ENCODE data around the gene ERC2. TPM values are rescaled to one million over a fixed set of nuclear protein-coding genes. Genes with fewer than 3 reads are reported as not detected.

Gene ERC2
- total and polyA plus RNA-seq, 9 donors: 0.52 to 2.0 (median 0.82) TPM

DNA sequence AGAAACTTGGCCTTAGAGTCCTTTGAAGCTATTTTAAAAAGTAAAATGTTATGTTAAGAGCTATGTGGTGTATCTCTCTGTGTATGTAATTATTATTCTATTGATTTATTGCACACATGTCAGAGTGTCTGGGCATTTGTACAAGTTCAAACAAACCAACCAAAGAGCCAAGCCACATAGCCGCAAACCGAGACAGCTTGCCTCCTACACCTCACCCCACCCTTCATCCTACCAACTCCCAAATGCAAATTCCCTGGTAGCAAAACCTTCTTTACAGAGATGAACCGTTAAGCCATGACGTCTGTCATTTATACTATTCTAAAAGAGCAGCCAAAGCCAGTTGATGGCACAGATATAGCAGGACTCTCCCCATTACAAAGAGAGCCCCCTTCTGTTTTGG lies 332.3 kb downstream of the ERC2 start:
- Histone ChIP-seq H3K9me3 (replicated peaks; ENCODE audit: control insufficient read depth, low read depth, low read length) (no peaks in the 10 kb centered on the region), H3K36me3 (ENCODE audit: control insufficient read depth, insufficient read depth, low read length) (no peaks in the 10 kb centered on the region), H3K27me3 (ENCODE audit: control insufficient read depth, insufficient read depth, low read length) (no peaks in the 10 kb centered on the region), H3K4me3 (ENCODE audit: low read length) (no peak overlapping the region), H3K27ac (ENCODE audit: low read length) (no peak overlapping the region), H3K4me1 (ENCODE audit: control insufficient read depth, insufficient read depth, low read length) (no peaks in the 10 kb centered on the region)
- no peak for DNase-seq
- 58% methylated on average over 4 of the region's 4 CpGs for whole genome bisulfite sequencing (ENCODE audit: insufficient coverage)

DNA sequence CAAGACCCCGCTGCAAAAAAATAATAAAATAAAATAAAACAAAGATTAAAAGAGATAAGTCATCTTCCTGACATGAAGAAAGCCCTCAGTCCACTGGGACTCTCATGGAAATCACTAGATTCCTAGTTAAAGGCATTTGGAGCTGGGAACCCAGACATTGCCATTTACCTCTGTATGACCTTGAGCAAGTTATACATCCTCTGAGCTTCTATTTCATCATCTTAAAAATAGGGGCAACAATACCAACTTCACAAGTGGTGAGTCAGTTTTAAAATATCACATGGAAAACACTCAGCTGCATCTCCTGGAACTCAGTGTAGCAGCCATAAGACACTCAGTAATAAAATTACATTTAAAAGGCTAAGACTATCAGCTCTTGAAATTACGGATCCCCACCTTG lies 334.8 kb downstream of the ERC2 start:
- no peak overlapping the region for H3K4me3 ChIP-seq (ENCODE audit: low read length)
- WGBS (ENCODE audit: insufficient coverage): no CpG with 5 or more reads among the region's 2 CpGs
- H3K27me3 ChIP-seq (ENCODE audit: control insufficient read depth, insufficient read depth, low read length): no peaks in the 10 kb centered on the region
- no peaks in the 10 kb centered on the region for H3K36me3 ChIP-seq (ENCODE audit: control insufficient read depth, insufficient read depth, low read length)
- H3K4me1 ChIP-seq (ENCODE audit: control insufficient read depth, insufficient read depth, low read length): no peaks in the 10 kb centered on the region
- no peak overlapping the region for H3K27ac ChIP-seq (ENCODE audit: low read length)
- DNase-seq: no peak
- H3K9me3 ChIP-seq (replicated peaks; ENCODE audit: control insufficient read depth, low read depth, low read length): no peaks in the 10 kb centered on the region

DNA sequence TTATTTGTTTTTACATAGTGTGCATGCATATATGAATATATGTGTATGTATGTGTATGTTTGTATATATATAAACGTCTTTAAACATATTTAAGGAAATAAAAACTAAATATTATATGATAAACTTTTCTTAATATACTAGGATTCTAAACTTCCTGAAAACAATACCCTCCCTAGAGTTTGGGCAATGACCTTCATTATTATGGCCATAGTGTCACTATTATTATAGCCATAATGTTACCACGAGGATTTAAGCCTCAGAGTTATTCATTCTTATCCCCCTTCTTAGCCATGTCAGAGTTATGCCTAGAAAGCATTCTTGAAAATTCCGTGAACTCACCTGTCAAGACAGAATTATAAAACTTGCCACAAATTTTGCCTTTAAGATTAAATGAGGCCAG lies 335.5 kb downstream of the ERC2 start:
- no peak overlapping the region for H3K27ac ChIP-seq (ENCODE audit: low read length)
- 87% methylated on average over 2 of the region's 3 CpGs for WGBS (ENCODE audit: insufficient coverage)
- no peaks in the 10 kb centered on the region for H3K9me3 ChIP-seq (replicated peaks; ENCODE audit: control insufficient read depth, low read depth, low read length)
- H3K4me3 ChIP-seq (ENCODE audit: low read length): no peak overlapping the region
- H3K27me3 ChIP-seq (ENCODE audit: control insufficient read depth, insufficient read depth, low read length): no peaks in the 10 kb centered on the region
- H3K36me3 ChIP-seq (ENCODE audit: control insufficient read depth, insufficient read depth, low read length): no peaks in the 10 kb centered on the region
- DNase-seq: no peak
- no peaks in the 10 kb centered on the region for H3K4me1 ChIP-seq (ENCODE audit: control insufficient read depth, insufficient read depth, low read length)

DNA sequence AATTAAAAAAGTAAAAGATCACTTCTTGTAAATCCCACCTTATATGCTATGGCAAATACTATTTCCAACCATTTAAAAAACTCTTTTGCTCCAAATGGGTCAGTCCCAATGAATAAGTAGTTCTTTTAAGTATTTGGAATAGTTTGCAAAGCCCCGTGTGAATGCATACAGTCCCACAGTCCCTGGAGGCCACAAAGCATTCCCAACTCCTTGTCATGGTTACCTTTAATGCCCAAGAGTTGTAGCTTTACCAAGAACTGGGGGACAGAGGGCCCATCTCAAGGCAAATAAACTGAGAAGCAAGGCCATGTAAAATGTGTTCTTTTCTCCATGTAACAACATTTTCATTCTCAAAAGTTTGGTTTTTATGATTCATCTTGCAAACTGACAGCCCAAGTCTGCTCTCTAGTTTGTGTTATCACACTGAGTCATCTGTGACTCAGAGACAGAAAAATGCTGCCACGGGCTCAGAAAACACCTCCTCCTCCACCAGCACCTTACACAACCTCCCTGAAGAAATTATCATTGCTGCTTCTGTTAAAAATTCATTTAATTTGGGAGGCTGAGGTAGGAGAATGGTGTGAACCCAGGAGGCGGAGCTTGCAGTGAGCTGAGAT lies 336.2 kb downstream of the ERC2 start:
- Histone ChIP-seq H3K4me1 (ENCODE audit: control insufficient read depth, insufficient read depth, low read length) (no peaks in the 10 kb centered on the region), H3K4me3 (ENCODE audit: low read length) (no peak overlapping the region), H3K27ac (ENCODE audit: low read length) (no peak overlapping the region), H3K27me3 (ENCODE audit: control insufficient read depth, insufficient read depth, low read length) (no peaks in the 10 kb centered on the region), H3K36me3 (ENCODE audit: control insufficient read depth, insufficient read depth, low read length) (no peaks in the 10 kb centered on the region), H3K9me3 (replicated peaks; ENCODE audit: control insufficient read depth, low read depth, low read length) (peaks cover 3% of the 10 kb centered on the region)
- DNase-seq: no peak
- no CpG with 5 or more reads among the region's 3 CpGs for WGBS (ENCODE audit: insufficient coverage)

DNA sequence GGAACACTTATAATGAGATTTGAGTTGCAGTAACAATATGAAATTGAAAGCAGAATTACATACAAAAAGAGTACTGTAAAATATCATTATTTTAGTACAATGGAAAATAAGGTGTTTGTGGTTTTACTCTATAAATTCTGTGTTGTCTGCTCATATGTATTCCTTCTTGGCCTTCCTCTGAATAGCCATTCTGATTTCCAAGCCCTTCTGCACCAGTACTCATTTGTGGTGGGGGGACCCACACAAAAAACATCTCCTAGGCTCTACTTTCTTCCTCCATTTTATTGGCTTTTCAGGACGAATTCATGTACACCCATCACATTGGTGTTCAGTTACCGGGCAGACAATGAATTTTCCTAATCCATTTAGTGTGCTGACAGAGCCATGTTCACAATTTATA lies 338.2 kb downstream of the ERC2 start:
- 64% methylated on average over 2 of the region's 2 CpGs for WGBS (ENCODE audit: insufficient coverage)
- no peak for DNase-seq
- no peaks in the 10 kb centered on the region for H3K27me3 ChIP-seq (ENCODE audit: control insufficient read depth, insufficient read depth, low read length)

DNA sequence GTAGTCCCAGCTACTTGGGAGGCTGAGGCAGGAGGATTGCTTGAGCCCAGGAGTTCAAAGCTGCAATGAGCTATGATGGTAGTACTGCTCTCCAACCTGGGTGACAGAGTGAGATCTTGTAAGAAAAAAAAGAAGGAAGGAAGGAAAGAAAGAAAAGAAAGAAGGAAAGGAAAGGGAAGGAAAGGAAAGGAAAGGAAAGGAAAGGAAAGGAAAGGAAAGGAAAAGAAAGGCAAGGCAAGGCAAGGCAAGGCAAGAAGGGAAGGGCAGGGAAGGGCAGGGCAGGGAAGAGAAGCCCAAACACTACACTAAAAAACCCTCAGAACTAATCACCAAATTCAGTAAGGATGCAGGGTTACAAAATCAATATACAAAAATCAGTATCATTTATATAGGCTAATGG lies 341.6 kb downstream of the ERC2 start:
- H3K4me3 ChIP-seq (ENCODE audit: low read length): no peak overlapping the region
- DNase-seq: no peak
- H3K27me3 ChIP-seq (ENCODE audit: control insufficient read depth, insufficient read depth, low read length): no peaks in the 10 kb centered on the region
- peaks cover 3% of the 10 kb centered on the region for H3K9me3 ChIP-seq (replicated peaks; ENCODE audit: control insufficient read depth, low read depth, low read length)
- H3K27ac ChIP-seq (ENCODE audit: low read length): no peak overlapping the region
- peaks cover 2% of the 10 kb centered on the region for H3K4me1 ChIP-seq (ENCODE audit: control insufficient read depth, insufficient read depth, low read length)
- H3K36me3 ChIP-seq (ENCODE audit: control insufficient read depth, insufficient read depth, low read length): no peaks in the 10 kb centered on the region

More for the DNA sequence above, 338.2 kb downstream of the ERC2 start:
- peaks cover 3% of the 10 kb centered on the region for H3K9me3 ChIP-seq (replicated peaks; ENCODE audit: control insufficient read depth, low read depth, low read length)
- H3K27ac ChIP-seq (ENCODE audit: low read length): no peak overlapping the region
- H3K36me3 ChIP-seq (ENCODE audit: control insufficient read depth, insufficient read depth, low read length): no peaks in the 10 kb centered on the region
- H3K4me1 ChIP-seq (ENCODE audit: control insufficient read depth, insufficient read depth, low read length): peaks cover 2% of the 10 kb centered on the region
- H3K4me3 ChIP-seq (ENCODE audit: low read length): no peak overlapping the region

DNA sequence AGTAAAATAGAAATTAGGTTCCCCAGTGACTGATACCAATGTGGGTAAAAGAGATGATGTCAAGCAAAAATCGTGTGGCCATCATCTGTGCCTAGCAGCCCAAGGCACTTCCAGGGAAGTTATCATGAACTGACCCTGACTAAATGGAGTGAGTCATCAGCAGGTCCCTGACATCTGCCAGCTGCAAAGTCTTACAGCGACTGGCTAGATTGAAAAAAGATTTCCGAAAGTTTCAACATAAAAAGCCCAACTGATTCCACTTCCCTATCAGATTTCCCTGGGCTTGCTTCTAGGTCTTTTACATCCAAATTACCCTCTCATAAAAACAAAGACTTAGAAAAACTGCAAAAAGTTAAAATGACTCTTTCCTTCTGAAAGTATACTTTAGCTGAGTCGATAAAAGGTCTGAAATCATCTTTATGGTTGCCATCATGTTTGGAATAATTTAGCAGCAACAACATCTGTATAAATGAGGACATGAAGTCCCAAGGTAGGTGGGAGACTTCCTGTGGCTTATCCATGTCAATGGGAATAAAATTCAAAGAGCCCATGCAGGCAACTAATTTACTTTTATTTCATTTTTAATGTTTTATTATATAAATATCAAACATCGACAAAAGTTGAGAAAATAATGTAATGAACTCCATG lies 342.8 kb downstream of the ERC2 start:
- H3K4me3 ChIP-seq (ENCODE audit: low read length): no peak overlapping the region
- H3K9me3 ChIP-seq (replicated peaks; ENCODE audit: control insufficient read depth, low read depth, low read length): peaks cover 3% of the 10 kb centered on the region
- peak; percentile 82 for DNase-seq
- peak overlapping the region; percentile 31 for H3K27ac ChIP-seq (ENCODE audit: low read length)
- H3K4me1 ChIP-seq (ENCODE audit: control insufficient read depth, insufficient read depth, low read length): peaks cover 2% of the 10 kb centered on the region
- 8% methylated on average over 3 of the region's 5 CpGs for WGBS (ENCODE audit: insufficient coverage)
- no peaks in the 10 kb centered on the region for H3K36me3 ChIP-seq (ENCODE audit: control insufficient read depth, insufficient read depth, low read length)
- no peaks in the 10 kb centered on the region for H3K27me3 ChIP-seq (ENCODE audit: control insufficient read depth, insufficient read depth, low read length)

DNA sequence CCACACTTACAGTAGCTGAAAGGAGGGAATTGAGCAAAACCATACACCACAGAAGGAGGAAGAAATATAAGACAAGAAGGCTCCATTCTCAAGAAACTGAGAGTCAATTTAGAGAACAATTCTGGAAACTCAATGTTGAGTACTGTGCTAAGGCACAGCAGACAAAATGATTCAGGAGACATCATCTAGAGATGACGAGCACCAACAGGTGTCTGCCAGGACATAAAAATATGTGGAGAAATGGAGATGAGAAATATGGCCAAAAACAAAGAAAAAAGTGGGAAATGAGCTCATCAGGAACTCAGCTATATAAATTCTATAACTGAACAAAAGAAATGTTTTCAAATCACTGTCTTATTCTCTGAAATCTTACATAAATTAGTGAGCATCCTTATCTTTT lies 343.7 kb downstream of the ERC2 start:
- H3K27ac ChIP-seq (ENCODE audit: low read length): no peak overlapping the region
- no peak overlapping the region for H3K4me3 ChIP-seq (ENCODE audit: low read length)
- H3K4me1 ChIP-seq (ENCODE audit: control insufficient read depth, insufficient read depth, low read length): peaks cover 2% of the 10 kb centered on the region
- peaks cover 3% of the 10 kb centered on the region for H3K9me3 ChIP-seq (replicated peaks; ENCODE audit: control insufficient read depth, low read depth, low read length)
- 40% methylated on average over 1 of the region's 1 CpG for WGBS (ENCODE audit: insufficient coverage)
- no peaks in the 10 kb centered on the region for H3K36me3 ChIP-seq (ENCODE audit: control insufficient read depth, insufficient read depth, low read length)
- no peaks in the 10 kb centered on the region for H3K27me3 ChIP-seq (ENCODE audit: control insufficient read depth, insufficient read depth, low read length)
- peak; percentile 27 for DNase-seq

DNA sequence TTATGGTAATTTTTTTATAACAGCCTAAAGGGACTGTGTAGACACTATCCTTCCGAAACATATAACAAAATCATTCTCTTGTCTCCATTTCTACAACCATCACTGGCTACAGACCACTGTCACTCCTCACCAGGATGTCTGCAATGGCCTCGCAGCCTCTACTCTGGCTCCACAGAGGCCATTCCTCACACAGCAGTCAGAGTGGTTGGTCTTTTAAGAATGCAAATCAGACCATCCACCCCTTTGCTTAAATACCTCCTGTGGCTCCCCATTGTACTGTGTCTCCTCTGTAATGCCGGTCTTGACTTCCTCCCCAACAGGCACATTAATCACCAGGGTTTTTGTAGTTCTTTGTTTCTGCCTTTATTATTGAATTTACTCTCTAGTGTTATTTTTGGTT lies 344.8 kb downstream of the ERC2 start:
- Histone ChIP-seq H3K9me3 (replicated peaks; ENCODE audit: control insufficient read depth, low read depth, low read length) (peaks cover 3% of the 10 kb centered on the region), H3K36me3 (ENCODE audit: control insufficient read depth, insufficient read depth, low read length) (no peaks in the 10 kb centered on the region), H3K4me3 (ENCODE audit: low read length) (no peak overlapping the region), H3K27ac (ENCODE audit: low read length) (no peak overlapping the region), H3K27me3 (ENCODE audit: control insufficient read depth, insufficient read depth, low read length) (no peaks in the 10 kb centered on the region), H3K4me1 (ENCODE audit: control insufficient read depth, insufficient read depth, low read length) (peaks cover 2% of the 10 kb centered on the region)
- 100% methylated on average over 2 of the region's 3 CpGs for WGBS (ENCODE audit: insufficient coverage)
- no peak for DNase-seq

DNA sequence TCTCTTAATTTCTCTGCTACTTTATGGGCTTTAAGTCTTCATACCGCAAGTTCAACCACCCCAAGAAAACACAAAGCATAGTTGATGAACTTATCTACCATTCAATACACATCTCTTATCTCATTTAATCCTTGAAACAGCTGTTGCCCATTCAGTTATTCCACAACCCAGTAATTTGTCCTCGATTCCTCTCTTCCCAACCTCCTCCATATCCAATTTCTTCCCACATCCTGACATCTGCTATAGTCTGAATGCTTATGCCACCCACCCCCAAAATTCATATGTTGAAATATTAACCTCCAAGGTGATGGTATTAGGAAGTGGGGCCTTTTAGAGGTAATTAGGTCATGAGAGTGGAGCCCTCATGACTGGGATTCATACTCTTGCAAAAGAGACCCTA lies 345.4 kb downstream of the ERC2 start:
- 82% methylated on average over 1 of the region's 2 CpGs for WGBS (ENCODE audit: insufficient coverage)

DNA sequence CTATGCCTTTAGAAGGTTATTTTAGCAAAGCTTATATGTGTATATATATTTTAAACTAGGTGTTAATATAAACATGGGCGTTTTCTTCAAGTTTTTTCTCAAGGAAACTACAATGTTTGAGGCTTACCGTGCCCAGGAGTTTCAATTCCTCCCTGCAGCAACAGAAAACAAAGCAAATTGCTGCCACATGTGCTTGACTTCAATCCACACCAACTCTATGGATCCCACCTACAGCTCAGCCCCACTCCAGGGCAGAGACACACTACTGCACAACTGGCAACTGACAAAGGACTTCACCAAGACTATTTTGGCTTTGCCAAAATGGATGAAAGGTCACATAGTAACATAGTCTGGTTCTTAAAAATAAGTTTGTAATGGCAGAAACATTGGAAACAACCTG lies 346.6 kb downstream of the ERC2 start:
- no peaks in the 10 kb centered on the region for H3K36me3 ChIP-seq (ENCODE audit: control insufficient read depth, insufficient read depth, low read length)
- H3K9me3 ChIP-seq (replicated peaks; ENCODE audit: control insufficient read depth, low read depth, low read length): no peaks in the 10 kb centered on the region
- H3K4me1 ChIP-seq (ENCODE audit: control insufficient read depth, insufficient read depth, low read length): peaks cover 2% of the 10 kb centered on the region
- 67% methylated on average over 1 of the region's 2 CpGs for WGBS (ENCODE audit: insufficient coverage)
- H3K27ac ChIP-seq (ENCODE audit: low read length): no peak overlapping the region
- no peak for DNase-seq
- H3K27me3 ChIP-seq (ENCODE audit: control insufficient read depth, insufficient read depth, low read length): no peaks in the 10 kb centered on the region
- no peak overlapping the region for H3K4me3 ChIP-seq (ENCODE audit: low read length)

More for the DNA sequence above, 345.4 kb downstream of the ERC2 start:
- Histone ChIP-seq H3K9me3 (replicated peaks; ENCODE audit: control insufficient read depth, low read depth, low read length) (peaks cover 3% of the 10 kb centered on the region), H3K27ac (ENCODE audit: low read length) (no peak overlapping the region), H3K27me3 (ENCODE audit: control insufficient read depth, insufficient read depth, low read length) (no peaks in the 10 kb centered on the region), H3K36me3 (ENCODE audit: control insufficient read depth, insufficient read depth, low read length) (no peaks in the 10 kb centered on the region), H3K4me3 (ENCODE audit: low read length) (no peak overlapping the region), H3K4me1 (ENCODE audit: control insufficient read depth, insufficient read depth, low read length) (peaks cover 2% of the 10 kb centered on the region)
- no peak for DNase-seq

Data from muscle of leg (tissue), 11 donors.